BE2C (cell line): ENCODE measurements around the gene PHOX2A.

Source experiments
- DNase-seq: peaks from one replicate; pipeline ENCODE4 v3.0.0-alpha.2; 2020
- H3K27me3 ChIP-seq: fragments of 250-450 bp; sonication (Bioruptor Pico); 2 replicates; pipeline ENCODE4 v1.5.1; 2020; ENCODE audit warnings: mild to moderate bottlenecking
- H3K36me3 ChIP-seq: fragments of 250-450 bp; sonication (Bioruptor Pico); 2 replicates; pipeline ENCODE4 v1.5.1; 2020; ENCODE audit warnings: mild to moderate bottlenecking
- H3K4me1 ChIP-seq: fragments of 250-450 bp; sonication (Bioruptor Pico); 2 replicates; pipeline ENCODE4 v1.5.1; 2020
- H3K4me3 ChIP-seq: 2 replicates; pipeline ENCODE4 v1.5.1; 2011; ENCODE audit warnings: low read depth, low read length
- H3K9me3 ChIP-seq: fragments of 250-450 bp; sonication (Bioruptor Pico); 2 replicates; pipeline ENCODE4 v1.5.1; 2020
- TF ChIP-seq, protein P1 (sequence below): IDR thresholded peaks from 2 replicates; pipeline ENCODE4 v1.5.1; 2012; ENCODE audit warnings: mild to moderate bottlenecking, low read depth, low read length

PHOX2A gene

DNA sequence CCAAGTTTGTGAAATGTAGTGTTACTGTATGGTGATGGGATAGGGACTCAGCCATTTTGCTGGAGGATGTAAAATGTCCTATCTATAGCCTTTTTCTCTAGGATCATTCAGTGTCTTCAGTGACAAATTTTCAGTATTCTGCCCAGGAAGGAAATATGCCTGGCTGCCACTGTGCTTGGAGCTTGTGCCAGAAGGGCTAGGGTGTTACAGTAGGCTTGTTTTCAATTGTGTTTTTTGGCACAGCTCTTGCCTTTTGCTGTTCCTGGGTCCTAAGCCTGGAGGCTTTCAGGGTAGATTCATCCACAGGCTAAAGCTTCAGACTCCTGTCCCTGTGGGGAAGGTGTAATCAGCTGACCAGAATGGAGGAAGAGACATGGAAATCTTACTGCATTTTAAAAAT is 22.0 kb upstream of the PHOX2A start:
- no peaks in the 10 kb centered on the region for H3K36me3 ChIP-seq
- H3K4me1 ChIP-seq: peaks cover under 1% of the 10 kb centered on the region
- H3K9me3 ChIP-seq: no peaks in the 10 kb centered on the region
- TF ChIP-seq, protein P1, sequence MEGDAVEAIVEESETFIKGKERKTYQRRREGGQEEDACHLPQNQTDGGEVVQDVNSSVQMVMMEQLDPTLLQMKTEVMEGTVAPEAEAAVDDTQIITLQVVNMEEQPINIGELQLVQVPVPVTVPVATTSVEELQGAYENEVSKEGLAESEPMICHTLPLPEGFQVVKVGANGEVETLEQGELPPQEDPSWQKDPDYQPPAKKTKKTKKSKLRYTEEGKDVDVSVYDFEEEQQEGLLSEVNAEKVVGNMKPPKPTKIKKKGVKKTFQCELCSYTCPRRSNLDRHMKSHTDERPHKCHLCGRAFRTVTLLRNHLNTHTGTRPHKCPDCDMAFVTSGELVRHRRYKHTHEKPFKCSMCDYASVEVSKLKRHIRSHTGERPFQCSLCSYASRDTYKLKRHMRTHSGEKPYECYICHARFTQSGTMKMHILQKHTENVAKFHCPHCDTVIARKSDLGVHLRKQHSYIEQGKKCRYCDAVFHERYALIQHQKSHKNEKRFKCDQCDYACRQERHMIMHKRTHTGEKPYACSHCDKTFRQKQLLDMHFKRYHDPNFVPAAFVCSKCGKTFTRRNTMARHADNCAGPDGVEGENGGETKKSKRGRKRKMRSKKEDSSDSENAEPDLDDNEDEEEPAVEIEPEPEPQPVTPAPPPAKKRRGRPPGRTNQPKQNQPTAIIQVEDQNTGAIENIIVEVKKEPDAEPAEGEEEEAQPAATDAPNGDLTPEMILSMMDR: no peak
- DNase-seq: no peak
- no peak overlapping the region for H3K4me3 ChIP-seq
- no peaks in the 10 kb centered on the region for H3K27me3 ChIP-seq

DNA sequence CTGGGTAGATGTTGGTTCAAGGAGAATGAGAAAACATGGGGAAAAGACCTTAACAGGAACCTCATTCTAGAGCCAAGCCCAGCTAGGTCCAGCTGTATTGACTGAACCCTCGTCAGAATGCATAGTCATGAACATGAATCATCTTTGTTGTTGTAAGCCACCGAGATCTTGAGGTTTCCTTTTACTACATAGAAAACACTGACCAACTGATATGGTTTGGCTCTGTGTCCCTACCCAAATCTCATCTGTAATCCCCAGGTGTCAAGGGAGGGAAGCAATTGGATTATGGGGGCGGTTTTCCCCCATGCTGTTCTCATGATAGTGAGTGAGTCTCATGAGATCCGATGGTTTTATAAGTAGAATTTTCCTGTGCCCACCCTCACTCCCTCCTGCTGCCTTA is 19.4 kb upstream of the PHOX2A start:
- no peak overlapping the region for H3K4me3 ChIP-seq

DNA sequence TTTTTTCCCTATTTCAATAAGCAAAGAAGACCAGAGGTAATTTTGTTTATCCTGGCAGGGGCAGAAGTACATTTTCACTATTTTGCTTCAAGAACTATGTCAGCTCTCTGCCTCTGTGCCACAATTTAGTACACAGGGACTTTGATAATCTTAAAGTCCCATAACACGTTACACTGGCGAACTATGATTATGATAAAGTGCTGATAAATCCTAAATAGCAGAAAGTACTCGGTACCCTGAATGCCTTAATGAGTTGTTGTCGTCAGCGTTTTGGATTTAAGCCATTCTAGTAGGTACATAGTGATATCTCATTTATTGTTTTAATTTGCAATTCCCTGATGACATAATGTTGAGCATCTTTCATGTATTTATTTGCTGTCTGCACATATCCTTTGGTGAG is 16.6 kb upstream of the PHOX2A start:
- DNase-seq: no peak
- H3K4me1 ChIP-seq: peaks cover 11% of the 10 kb centered on the region
- no peaks in the 10 kb centered on the region for H3K9me3 ChIP-seq
- H3K27me3 ChIP-seq: no peaks in the 10 kb centered on the region
- peak overlapping the region; percentile 22 for H3K4me3 ChIP-seq
- TF ChIP-seq, protein P1: no peak
- no peaks in the 10 kb centered on the region for H3K36me3 ChIP-seq

More for the DNA sequence above, 19.4 kb upstream of the PHOX2A start:
- Histone ChIP-seq H3K9me3 (no peaks in the 10 kb centered on the region), H3K27me3 (no peaks in the 10 kb centered on the region), H3K4me1 (peaks cover 11% of the 10 kb centered on the region), H3K36me3 (no peaks in the 10 kb centered on the region)
- DNase-seq: no peak
- TF ChIP-seq, protein P1: no peak

DNA sequence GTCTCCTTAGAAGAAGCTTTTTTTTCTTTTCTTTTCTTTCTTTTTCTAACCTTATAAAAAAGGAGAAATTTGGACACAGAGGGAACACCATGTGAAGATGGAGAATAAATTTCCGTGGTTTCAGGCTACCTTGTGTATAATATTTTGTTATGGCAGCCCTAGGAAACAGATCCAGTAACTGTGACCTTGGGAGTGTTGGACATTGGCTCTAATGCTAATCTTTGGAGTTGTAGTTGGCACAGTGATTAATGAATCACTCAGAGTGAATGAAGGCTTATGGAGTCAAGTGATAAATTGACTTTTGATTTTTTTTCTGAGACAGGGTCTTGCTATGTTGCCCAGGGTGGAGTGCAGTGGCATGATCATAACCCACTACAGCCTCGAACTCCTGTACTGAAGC is 15.5 kb upstream of the PHOX2A start:
- peaks cover 11% of the 10 kb centered on the region for H3K4me1 ChIP-seq
- TF ChIP-seq, protein P1: no peak
- no peaks in the 10 kb centered on the region for H3K9me3 ChIP-seq
- no peaks in the 10 kb centered on the region for H3K36me3 ChIP-seq
- H3K4me3 ChIP-seq: no peak overlapping the region
- DNase-seq: no peak
- H3K27me3 ChIP-seq: no peaks in the 10 kb centered on the region

DNA sequence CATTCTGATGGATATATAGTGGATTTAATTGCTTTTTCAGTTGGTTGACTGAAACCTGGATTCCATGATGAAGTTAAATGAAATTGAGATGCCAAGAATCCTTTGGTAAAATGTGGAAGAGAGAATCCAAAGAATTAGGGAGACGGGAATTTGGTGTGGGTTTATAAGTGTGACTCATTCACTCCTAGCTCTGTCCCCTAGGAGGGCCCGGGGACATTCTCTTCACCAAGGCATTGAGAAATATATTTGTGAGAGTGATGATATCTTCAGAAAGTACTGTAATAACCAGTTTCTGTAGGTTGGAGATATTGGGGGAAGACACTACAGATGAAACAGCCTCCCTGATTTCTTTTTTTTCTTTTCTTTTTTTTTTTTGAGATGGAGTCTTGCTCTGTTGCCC is 13.6 kb upstream of the PHOX2A start:
- H3K27me3 ChIP-seq: no peaks in the 10 kb centered on the region
- no peaks in the 10 kb centered on the region for H3K36me3 ChIP-seq
- no peak overlapping the region for H3K4me3 ChIP-seq
- peaks cover 11% of the 10 kb centered on the region for H3K4me1 ChIP-seq
- TF ChIP-seq, protein P1: no peak
- DNase-seq: no peak
- no peaks in the 10 kb centered on the region for H3K9me3 ChIP-seq

DNA sequence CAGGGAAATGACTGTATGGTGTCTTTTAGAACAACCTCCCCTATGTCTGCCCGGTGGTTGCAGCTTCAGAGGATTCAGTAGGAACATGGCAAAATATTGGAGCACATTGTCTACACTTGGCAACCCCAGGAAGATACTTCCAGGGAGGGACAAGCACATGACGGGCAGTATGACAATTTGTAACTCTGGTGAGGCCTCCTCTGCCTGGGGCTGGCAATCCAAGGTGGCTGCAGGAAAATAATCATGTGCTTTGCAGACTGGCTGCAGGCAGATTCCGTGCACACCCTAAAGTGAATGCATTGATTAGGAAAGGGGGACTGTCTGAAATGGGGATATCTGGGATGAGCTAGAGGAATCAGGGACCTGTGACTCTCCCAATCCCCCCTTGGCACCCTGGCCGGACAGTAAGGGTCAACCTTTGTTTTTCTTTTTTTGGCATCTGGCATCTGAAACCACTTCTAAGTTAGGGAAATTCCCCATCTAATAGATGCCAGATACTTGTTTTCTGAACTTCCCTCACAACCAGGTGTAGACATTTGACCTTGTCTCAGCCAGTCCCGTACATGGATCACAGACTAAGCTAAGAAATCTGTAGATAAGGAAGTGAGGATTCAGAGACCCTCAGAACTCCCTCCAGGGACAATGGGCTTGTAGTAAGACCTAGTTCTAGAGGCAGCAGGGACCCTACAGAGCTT is 10.5 kb upstream of the PHOX2A start:
- H3K27me3 ChIP-seq: no peaks in the 10 kb centered on the region
- H3K4me3 ChIP-seq: no peak overlapping the region
- H3K36me3 ChIP-seq: no peaks in the 10 kb centered on the region
- no peaks in the 10 kb centered on the region for H3K4me1 ChIP-seq
- no peak for DNase-seq
- TF ChIP-seq, protein P1: no peak
- no peaks in the 10 kb centered on the region for H3K9me3 ChIP-seq
